NT2/D1 (cell line): ENCODE results near the gene ADAMTS10.

Experiments used
- SUZ12 ChIP-seq: IDR thresholded peaks from 2 replicates; pipeline ENCODE4 v1.6.1; 2011; ENCODE audit not compliant: insufficient read length, insufficient read depth; ENCODE audit errors: extremely low read depth
- YY1 ChIP-seq: IDR thresholded peaks from 2 replicates; pipeline ENCODE4 v1.6.1; 2011; ENCODE audit not compliant: insufficient read length, insufficient read depth
- ZNF274 ChIP-seq: IDR thresholded peaks from 2 replicates; pipeline ENCODE4 v1.6.1; 2011; ENCODE audit warnings: mild to moderate bottlenecking, low read depth, low read length

DNA sequence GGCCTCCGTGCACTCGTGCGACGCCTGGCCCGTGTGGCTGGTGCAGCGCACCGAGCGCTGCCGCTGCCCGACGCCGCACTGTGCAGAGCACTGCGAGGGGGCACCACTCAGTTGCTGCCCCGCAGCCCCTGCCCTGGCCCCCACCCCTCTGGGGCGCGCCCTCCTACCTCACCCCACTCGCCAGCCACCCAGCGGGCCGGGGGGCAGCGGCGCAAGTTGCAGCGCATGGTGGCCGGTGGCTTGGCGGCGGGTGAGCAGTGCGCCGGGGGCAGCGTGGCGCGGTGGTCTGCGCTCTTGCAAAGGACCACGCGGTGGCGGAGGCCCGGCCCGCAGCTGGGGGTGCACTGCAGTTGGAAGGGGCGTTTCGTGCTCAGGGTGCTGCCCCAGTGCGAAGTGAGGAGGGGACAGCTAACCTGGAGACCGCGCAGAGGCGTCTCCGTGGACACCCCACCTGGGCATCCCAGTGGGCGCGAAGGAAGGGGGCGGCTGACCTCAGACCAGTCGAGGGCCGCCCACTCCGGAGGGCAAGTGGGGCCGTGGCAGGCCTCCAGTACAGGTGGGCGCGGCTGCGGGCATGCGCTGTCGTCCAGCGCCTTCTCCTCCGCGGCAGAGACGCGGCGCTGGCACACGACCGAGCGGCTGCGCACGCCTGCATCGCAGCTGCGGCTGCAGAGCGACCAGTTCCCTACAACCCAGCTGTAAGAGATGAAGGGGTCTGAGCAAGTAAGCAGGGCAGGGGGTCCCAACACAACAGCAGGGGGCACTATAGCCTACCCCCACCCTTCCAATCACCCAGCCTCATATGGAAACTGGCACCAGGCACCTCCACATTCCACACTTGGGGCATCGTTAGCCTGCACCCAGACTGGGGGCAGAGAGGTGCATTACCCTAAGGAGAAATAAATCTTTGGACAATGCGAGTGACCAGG is 25.3 kb downstream of the ADAMTS10 start:
- TF ChIP-seq YY1 (no peak), ZNF274 (no peak), SUZ12 (no peak)
